CD4-positive, alpha-beta T cell treated with Interleukin-10 for 1 hour (primary cell): Measurements from ENCODE around the gene PTPRS.
A peak's percentile ranks its signal among the peaks of the same experiment; 100 is the strongest.
"Not testable (repeated sequence)": the region's sequence is repeated elsewhere in the genome, so short reads cannot be mapped to it uniquely, and the experiment has no call there.

Source experiments
- DNase-seq: peaks from one replicate; pipeline ENCODE4 v3.0.0-alpha.2; 2020

PTPRS gene

GRCh38 chr19:5340637-5341447, at the start of gene PTPRS:
Gene PTPRS (minus strand): TSS chr19:5340812. CDS start chr19:5286140, 54,672 bp downstream.
- peak; percentile 60 for DNase-seq

- no peak for DNase-seq
These were observed 48.7 kb upstream of the PTPRS start for GRCh38 chr19:5389353-5389752.

- DNase-seq = no peak
These were observed 46.9 kb upstream of the PTPRS start for GRCh38 chr19:5387472-5387871.

- DNase-seq = no peak
These were observed 46.2 kb upstream of the PTPRS start for GRCh38 chr19:5386841-5387240.

- DNase-seq = not testable (repeated sequence)
These were observed 40.6 kb upstream of the PTPRS start for GRCh38 chr19:5381197-5381596.

- no peak for DNase-seq
These were observed 39.8 kb upstream of the PTPRS start for GRCh38 chr19:5380215-5380919.

- DNase-seq = no peak
These were observed 36.3 kb upstream of the PTPRS start for GRCh38 chr19:5376928-5377327.

GRCh38 chr19:5372572-5373200, 32.1 kb upstream of the PTPRS start:
- no peak for DNase-seq

- DNase-seq = peak; percentile 19
These were observed 29.4 kb upstream of the PTPRS start for GRCh38 chr19:5369962-5370367.

- no peak for DNase-seq
These were observed 28.7 kb upstream of the PTPRS start for GRCh38 chr19:5369304-5369703.

- DNase-seq = no peak
These were observed 27.0 kb upstream of the PTPRS start for GRCh38 chr19:5367530-5368133.

- no peak for DNase-seq
These were observed 25.3 kb upstream of the PTPRS start for GRCh38 chr19:5365905-5366304.

GRCh38 chr19:5364674-5365073, 24.1 kb upstream of the PTPRS start:
- DNase-seq = no peak

GRCh38 chr19:5361839-5362238, 21.2 kb upstream of the PTPRS start:
- DNase-seq = not testable (repeated sequence)

GRCh38 chr19:5361407-5361806, 20.8 kb upstream of the PTPRS start:
- no peak for DNase-seq

GRCh38 chr19:5360003-5360780, 19.6 kb upstream of the PTPRS start:
- no peak for DNase-seq

GRCh38 chr19:5358173-5358800, 17.7 kb upstream of the PTPRS start:
- DNase-seq = no peak

- DNase-seq = no peak
These were observed 17.0 kb upstream of the PTPRS start for GRCh38 chr19:5357584-5357983.

GRCh38 chr19:5356918-5357317, 16.3 kb upstream of the PTPRS start:
- no peak for DNase-seq

GRCh38 chr19:5356428-5356827, 15.8 kb upstream of the PTPRS start:
- no peak for DNase-seq

- no peak for DNase-seq
These were observed 15.1 kb upstream of the PTPRS start for GRCh38 chr19:5355693-5356092.

GRCh38 chr19:5355076-5355475, 14.5 kb upstream of the PTPRS start:
- no peak for DNase-seq
